Measurements from ENCODE around the gene SP1.
"Not testable (repeated sequence)": the region's sequence is repeated elsewhere in the genome, so short reads cannot be mapped to it uniquely, and the experiment has no call there.

Gene SP1

DNA sequence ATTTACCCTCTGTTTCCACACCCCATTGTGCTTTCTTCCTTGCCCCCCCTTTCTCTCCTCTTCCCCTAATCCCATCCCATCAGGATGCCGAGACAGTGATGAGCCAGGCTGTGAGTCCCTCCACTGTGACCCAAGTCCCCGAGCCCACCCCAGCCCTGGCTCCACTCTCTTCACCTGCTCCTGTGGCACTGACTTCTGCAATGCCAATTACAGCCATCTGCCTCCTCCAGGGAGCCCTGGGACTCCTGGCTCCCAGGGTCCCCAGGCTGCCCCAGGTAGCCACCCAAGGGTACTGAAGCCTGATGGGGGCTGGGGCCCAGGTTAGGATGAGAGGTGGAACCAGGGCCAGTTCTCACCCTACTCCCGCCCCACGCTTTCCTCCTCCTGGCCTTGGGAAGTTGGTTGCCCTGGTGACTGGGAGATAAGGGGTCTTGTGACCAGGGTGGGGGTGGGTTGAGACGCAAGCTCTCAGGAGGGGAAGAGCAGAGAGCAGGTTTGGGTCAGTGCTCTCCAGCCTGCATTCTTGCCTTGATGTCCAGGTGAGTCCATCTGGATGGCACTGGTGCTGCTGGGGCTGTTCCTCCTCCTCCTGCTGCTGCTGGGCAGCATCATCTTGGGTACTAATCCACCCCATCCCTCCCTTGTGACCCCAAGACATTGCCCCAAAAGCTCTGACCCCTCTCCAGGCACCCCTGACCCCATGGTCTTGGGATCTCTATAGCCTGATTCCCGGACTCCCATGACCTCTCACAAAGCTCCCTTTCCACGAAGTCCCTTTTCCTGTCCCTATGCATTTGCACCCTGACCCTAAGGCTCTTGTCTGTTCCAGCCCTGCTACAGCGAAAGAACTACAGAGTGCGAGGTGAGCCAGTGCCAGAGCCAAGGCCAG, 44.9 kb downstream of the SP1 start:
- H3K36me3 ChIP-seq (ENCODE audit: control insufficient read depth, insufficient read depth, low read length): no peaks in the 10 kb centered on the region
- H3K27ac ChIP-seq (ENCODE audit: insufficient read depth, low read depth, low read length, poor library complexity, severe bottlenecking): peak overlapping the region; percentile 8
- H3K27me3 ChIP-seq (ENCODE audit: control insufficient read depth, insufficient read depth, low read length, poor library complexity, severe bottlenecking): no peaks in the 10 kb centered on the region
- peaks cover 19% of the 10 kb centered on the region for H3K4me1 ChIP-seq (ENCODE audit: control insufficient read depth, insufficient read depth, low read length)
- H3K4me3 ChIP-seq (ENCODE audit: insufficient read depth, low read depth, low read length): no peak overlapping the region
- no peaks in the 10 kb centered on the region for H3K9me3 ChIP-seq (ENCODE audit: control insufficient read depth, low read length)
- WGBS, 2 experiments: 83 to 88% methylated on average over 9 of the region's 9 CpGs

DNA sequence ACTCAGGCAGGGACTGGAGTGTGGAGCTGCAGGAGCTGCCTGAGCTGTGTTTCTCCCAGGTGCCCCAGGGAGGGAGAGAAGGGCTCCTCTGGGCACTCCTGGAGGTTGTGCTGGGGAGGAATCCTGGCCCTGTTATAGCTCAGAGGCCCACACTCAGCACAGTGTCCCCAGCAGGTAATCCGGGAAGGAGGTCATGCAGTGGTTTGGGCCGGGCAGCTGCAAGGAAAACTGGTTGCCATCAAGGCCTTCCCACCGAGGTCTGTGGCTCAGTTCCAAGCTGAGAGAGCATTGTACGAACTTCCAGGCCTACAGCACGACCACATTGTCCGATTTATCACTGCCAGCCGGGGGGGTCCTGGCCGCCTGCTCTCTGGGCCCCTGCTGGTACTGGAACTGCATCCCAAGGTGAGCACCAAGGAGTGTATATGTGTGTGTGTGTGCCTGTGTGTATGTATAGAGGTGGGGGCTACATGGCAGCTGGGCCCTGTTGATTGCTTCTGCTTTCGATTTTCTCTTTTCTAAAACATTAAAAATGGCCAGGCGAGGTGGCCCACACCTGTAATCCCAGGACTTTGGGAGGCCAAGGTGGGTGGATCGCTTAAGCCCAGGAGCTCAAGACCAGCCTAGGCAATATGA, 45.7 kb downstream of the SP1 start:
- WGBS, 2 experiments: 91 to 93% methylated on average over 11 of the region's 11 CpGs
- no peaks in the 10 kb centered on the region for H3K27me3 ChIP-seq (ENCODE audit: control insufficient read depth, insufficient read depth, low read length, poor library complexity, severe bottlenecking)
- no peak overlapping the region for H3K27ac ChIP-seq (ENCODE audit: insufficient read depth, low read depth, low read length, poor library complexity, severe bottlenecking)
- peaks cover 19% of the 10 kb centered on the region for H3K4me1 ChIP-seq (ENCODE audit: control insufficient read depth, insufficient read depth, low read length)
- H3K9me3 ChIP-seq (ENCODE audit: control insufficient read depth, low read length): no peaks in the 10 kb centered on the region
- no peaks in the 10 kb centered on the region for H3K36me3 ChIP-seq (ENCODE audit: control insufficient read depth, insufficient read depth, low read length)
- no peak overlapping the region for H3K4me3 ChIP-seq (ENCODE audit: insufficient read depth, low read depth, low read length)

DNA sequence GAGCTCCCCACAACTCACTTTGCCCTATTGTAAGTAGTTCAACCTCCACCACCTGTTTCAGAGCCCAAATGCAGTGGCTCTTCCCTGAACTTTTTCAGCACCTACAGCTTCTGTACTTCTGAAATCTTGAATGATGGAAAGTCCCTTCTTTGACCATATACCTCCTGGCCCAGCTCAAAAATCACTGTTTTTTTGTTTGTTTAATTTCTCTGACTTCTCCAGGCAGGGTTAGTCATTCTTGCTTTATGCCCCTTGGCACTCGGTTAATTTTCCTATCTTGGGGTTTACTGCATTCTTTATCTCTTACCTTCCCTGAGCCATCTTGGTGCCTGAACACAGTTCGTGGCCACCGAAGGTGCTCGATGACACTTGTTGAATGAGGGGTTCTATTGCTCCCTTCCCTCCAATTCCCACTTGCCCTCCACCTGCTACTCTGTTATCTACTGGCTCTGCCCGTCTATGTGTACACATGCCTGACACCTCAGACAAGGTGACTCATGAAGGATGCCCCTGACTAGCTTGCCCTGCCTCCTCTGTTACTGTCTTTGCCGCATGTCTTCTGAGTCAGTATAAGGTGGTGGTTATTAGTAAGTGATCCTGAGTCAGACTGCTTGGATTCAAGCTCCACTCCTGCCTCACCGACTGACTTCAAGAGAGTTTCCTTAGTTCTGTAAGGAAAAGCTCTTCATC, 48.1 kb downstream of the SP1 start:
- Histone ChIP-seq H3K27ac (ENCODE audit: insufficient read depth, low read depth, low read length, poor library complexity, severe bottlenecking) (no peak overlapping the region), H3K27me3 (ENCODE audit: control insufficient read depth, insufficient read depth, low read length, poor library complexity, severe bottlenecking) (no peaks in the 10 kb centered on the region), H3K36me3 (ENCODE audit: control insufficient read depth, insufficient read depth, low read length) (no peaks in the 10 kb centered on the region), H3K4me3 (ENCODE audit: insufficient read depth, low read depth, low read length) (no peak overlapping the region), H3K4me1 (ENCODE audit: control insufficient read depth, insufficient read depth, low read length) (peaks cover 19% of the 10 kb centered on the region), H3K9me3 (ENCODE audit: control insufficient read depth, low read length) (no peaks in the 10 kb centered on the region)
- WGBS, 2 experiments: 94 to 97% methylated on average over 7 of the region's 7 CpGs

DNA sequence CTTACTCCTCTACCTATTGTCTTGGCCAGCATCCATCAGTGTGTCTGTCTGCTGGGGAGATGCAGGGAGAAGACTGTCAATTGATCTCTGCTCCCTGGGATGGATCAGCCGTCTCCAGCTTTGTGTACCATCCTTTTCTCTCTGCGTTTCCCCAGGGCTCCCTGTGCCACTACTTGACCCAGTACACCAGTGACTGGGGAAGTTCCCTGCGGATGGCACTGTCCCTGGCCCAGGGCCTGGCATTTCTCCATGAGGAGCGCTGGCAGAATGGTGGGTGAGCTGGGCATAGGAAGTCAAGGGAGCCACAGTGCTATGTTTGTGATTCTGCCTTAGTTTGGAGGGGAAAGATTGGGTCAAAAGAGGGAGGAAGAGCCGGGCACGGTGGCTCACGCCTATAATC, 48.8 kb downstream of the SP1 start:
- no peak overlapping the region for H3K27ac ChIP-seq (ENCODE audit: insufficient read depth, low read depth, low read length, poor library complexity, severe bottlenecking)
- 84 to 85% methylated on average over 7 of the region's 7 CpGs for WGBS, 2 experiments
- no peaks in the 10 kb centered on the region for H3K36me3 ChIP-seq (ENCODE audit: control insufficient read depth, insufficient read depth, low read length)
- H3K4me3 ChIP-seq (ENCODE audit: insufficient read depth, low read depth, low read length): no peak overlapping the region
- H3K27me3 ChIP-seq (ENCODE audit: control insufficient read depth, insufficient read depth, low read length, poor library complexity, severe bottlenecking): no peaks in the 10 kb centered on the region
- peaks cover 12% of the 10 kb centered on the region for H3K4me1 ChIP-seq (ENCODE audit: control insufficient read depth, insufficient read depth, low read length)
- no peaks in the 10 kb centered on the region for H3K9me3 ChIP-seq (ENCODE audit: control insufficient read depth, low read length)

DNA sequence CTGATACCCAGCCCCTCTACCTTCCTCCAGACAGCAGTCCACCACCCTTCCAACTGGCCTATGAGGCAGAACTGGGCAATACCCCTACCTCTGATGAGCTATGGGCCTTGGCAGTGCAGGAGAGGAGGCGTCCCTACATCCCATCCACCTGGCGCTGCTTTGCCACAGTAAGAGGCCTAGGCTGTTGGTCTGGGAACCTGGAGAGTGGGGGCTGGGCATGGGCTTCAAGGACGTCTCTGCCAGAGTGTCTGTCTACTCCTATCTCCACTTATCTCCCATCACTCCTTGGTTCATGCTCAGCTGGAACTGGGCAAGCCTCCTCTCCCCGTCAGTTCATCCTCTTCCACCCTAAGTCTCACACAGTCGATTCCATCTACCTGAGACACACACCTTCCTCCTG, 50.1 kb downstream of the SP1 start:
- H3K4me3 ChIP-seq (ENCODE audit: insufficient read depth, low read depth, low read length): no peak overlapping the region
- no peaks in the 10 kb centered on the region for H3K4me1 ChIP-seq (ENCODE audit: control insufficient read depth, insufficient read depth, low read length)
- no peaks in the 10 kb centered on the region for H3K27me3 ChIP-seq (ENCODE audit: control insufficient read depth, insufficient read depth, low read length, poor library complexity, severe bottlenecking)
- WGBS, 2 experiments: 86 to 90% methylated on average over 5 of the region's 5 CpGs
- H3K27ac ChIP-seq (ENCODE audit: insufficient read depth, low read depth, low read length, poor library complexity, severe bottlenecking): no peak overlapping the region
- no peaks in the 10 kb centered on the region for H3K9me3 ChIP-seq (ENCODE audit: control insufficient read depth, low read length)
- H3K36me3 ChIP-seq (ENCODE audit: control insufficient read depth, insufficient read depth, low read length): no peaks in the 10 kb centered on the region

DNA sequence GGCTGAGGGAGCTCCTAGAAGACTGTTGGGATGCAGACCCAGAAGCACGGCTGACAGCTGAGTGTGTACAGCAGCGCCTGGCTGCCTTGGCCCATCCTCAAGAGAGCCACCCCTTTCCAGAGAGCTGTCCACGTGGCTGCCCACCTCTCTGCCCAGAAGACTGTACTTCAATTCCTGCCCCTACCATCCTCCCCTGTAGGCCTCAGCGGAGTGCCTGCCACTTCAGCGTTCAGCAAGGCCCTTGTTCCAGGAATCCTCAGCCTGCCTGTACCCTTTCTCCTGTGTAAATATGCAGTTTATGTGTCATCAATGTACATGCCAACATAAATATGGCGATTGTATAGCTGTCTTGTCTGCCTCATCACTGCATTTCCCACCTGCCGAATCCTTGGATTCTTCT, 51.2 kb downstream of the SP1 start:
- 88 to 89% methylated on average over 7 of the region's 7 CpGs for WGBS, 2 experiments

DNA sequence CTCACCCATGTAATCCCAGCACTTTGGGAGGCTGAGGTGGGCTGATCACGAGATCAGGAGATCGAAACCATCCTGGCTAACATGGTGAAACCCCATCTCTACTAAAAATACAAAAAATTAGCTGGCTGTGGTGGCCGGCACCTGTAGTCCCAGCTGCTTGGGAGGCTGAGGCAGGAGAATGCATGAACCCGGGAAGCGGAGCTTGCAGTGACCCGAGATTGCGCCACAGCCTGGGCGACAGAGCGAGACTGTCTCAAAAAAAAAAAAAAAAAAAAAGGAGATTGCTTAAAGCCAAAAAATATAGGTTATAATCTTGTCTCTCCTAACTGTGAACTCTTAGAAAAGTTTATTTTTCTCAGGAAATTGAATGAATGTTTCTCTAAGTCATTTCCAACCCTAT, 55.4 kb downstream of the SP1 start:
- WGBS, 2 experiments: 92 to 93% methylated on average over 9 of the region's 9 CpGs
- H3K4me1 ChIP-seq (ENCODE audit: control insufficient read depth, insufficient read depth, low read length): not testable (repeated sequence)

More for the DNA sequence above, 51.2 kb downstream of the SP1 start:
- H3K27me3 ChIP-seq (ENCODE audit: control insufficient read depth, insufficient read depth, low read length, poor library complexity, severe bottlenecking): no peaks in the 10 kb centered on the region
- H3K4me3 ChIP-seq (ENCODE audit: insufficient read depth, low read depth, low read length): no peak overlapping the region
- H3K36me3 ChIP-seq (ENCODE audit: control insufficient read depth, insufficient read depth, low read length): no peaks in the 10 kb centered on the region
- H3K9me3 ChIP-seq (ENCODE audit: control insufficient read depth, low read length): no peaks in the 10 kb centered on the region
- no peak overlapping the region for H3K27ac ChIP-seq (ENCODE audit: insufficient read depth, low read depth, low read length, poor library complexity, severe bottlenecking)
- H3K4me1 ChIP-seq (ENCODE audit: control insufficient read depth, insufficient read depth, low read length): no peaks in the 10 kb centered on the region

DNA sequence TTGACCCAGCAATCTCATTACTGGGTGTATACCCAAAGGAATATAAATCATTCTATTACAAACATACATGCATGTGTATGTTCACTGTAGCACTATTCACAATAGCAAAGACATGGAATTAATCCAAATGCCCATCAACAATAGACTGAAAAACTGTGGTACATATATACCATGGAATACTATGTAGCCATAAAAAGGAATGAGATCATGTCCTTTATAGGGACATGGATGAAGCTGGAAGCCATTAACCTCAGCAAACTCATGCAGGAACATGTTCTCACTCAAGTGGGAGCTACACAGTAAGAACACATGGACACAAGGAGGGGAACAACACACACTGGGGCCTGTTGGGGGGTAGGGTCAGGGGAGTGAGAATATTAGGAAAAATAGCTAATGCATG, 59.6 kb downstream of the SP1 start:
- not testable (repeated sequence) for H3K4me3 ChIP-seq (ENCODE audit: insufficient read depth, low read depth, low read length); H3K27me3 ChIP-seq (ENCODE audit: control insufficient read depth, insufficient read depth, low read length, poor library complexity, severe bottlenecking); H3K4me1 ChIP-seq (ENCODE audit: control insufficient read depth, insufficient read depth, low read length); H3K36me3 ChIP-seq (ENCODE audit: control insufficient read depth, insufficient read depth, low read length); H3K27ac ChIP-seq (ENCODE audit: insufficient read depth, low read depth, low read length, poor library complexity, severe bottlenecking); H3K9me3 ChIP-seq (ENCODE audit: control insufficient read depth, low read length)

More for the DNA sequence above, 55.4 kb downstream of the SP1 start:
- not testable (repeated sequence) for H3K9me3 ChIP-seq (ENCODE audit: control insufficient read depth, low read length); H3K27me3 ChIP-seq (ENCODE audit: control insufficient read depth, insufficient read depth, low read length, poor library complexity, severe bottlenecking); H3K36me3 ChIP-seq (ENCODE audit: control insufficient read depth, insufficient read depth, low read length); H3K27ac ChIP-seq (ENCODE audit: insufficient read depth, low read depth, low read length, poor library complexity, severe bottlenecking); H3K4me3 ChIP-seq (ENCODE audit: insufficient read depth, low read depth, low read length)

DNA sequence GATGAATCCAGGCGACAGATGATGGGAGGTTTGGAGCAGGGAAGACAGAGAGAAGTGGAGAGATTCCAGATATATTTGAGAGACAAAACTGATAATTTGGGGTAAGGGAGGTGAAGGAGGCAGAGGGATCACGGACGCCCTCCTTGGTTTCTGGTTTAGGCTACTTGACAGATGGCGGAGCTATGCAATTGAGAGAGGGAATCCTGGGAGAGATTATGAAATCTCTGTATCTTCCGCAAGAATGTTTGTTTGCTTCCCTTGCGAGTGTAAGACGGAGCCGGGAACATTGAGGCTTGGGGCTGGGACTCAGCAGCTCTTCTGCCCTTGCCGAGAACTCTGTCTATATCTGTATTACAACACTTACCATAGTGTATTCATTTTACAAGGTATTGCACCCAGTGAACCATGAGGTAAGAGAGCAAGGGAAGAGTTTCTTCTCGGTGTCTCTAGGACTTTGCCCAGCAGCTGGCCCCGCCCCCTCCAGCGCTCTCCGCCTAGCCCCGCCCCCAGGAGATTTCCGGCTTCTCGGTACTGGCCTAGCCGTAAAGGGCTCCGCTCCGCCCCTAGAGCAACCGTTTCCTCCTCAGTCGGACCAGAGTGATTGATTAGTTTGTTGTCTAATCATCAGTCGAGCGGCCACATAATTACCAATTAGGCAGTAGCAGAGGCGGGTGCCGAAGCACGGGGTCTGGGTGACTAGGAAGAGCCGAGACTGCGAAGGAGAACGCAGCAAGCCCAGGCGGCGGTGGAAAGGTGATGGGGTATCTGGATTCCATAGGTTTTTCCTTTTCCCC, 61.3 kb downstream of the SP1 start, which contains the start of gene PRR13:
Gene PRR13, plus strand, starts transcription at position 695 of the 794 bp plus-strand sequence. CDS start 981 bp downstream, outside the sequence.
- H3K4me3 ChIP-seq (ENCODE audit: insufficient read depth, low read depth, low read length): peak within 1 kb of the TSS; percentile 57
- H3K27ac ChIP-seq (ENCODE audit: insufficient read depth, low read depth, low read length, poor library complexity, severe bottlenecking): peak within 1 kb of the TSS; percentile 78
- H3K27me3 ChIP-seq (ENCODE audit: control insufficient read depth, insufficient read depth, low read length, poor library complexity, severe bottlenecking): no peaks in the 10 kb centered on the region
- H3K9me3 ChIP-seq (ENCODE audit: control insufficient read depth, low read length): no peaks in the 10 kb centered on the region
- H3K4me1 ChIP-seq (ENCODE audit: control insufficient read depth, insufficient read depth, low read length): peaks cover 3% of the 10 kb centered on the region
- H3K36me3 ChIP-seq (ENCODE audit: control insufficient read depth, insufficient read depth, low read length): peaks cover 8% of the 10 kb centered on the region
- WGBS, 2 experiments: 10 to 12% methylated on average over 31 of the region's 31 CpGs
